NCI-H2196 treated with DMSO at 0.1 percent for 48 hours (cell line): ENCODE measurements around the gene CFAP299.

Experiments
- DNase-seq: peaks from one replicate; lab custom pipeline; 2025; ENCODE audit not compliant: unreplicated experiment; lab: John Stamatoyannopoulos, UW

The CFAP299 gene

DNA sequence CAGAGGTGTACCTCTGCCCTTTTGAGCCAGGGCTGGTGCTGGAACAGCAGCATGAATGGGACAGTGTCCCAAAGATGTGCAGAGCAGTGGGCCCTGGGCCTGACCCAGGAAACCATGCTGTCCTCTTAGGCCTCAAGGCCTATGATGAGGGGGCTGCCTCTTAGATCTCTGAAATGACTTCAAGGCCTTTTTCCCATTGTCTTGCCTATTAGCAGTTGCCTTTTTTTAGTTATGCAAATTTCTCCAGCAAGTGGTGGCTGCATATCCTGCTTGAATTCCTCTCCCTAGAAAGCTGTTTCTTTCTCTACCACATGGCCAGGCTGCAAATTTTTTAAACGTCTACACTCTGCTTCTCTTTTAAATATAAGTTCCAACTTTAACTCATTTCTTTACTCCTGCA, 160.3 kb downstream of the CFAP299 start:
- DNase-seq: no peak

DNA sequence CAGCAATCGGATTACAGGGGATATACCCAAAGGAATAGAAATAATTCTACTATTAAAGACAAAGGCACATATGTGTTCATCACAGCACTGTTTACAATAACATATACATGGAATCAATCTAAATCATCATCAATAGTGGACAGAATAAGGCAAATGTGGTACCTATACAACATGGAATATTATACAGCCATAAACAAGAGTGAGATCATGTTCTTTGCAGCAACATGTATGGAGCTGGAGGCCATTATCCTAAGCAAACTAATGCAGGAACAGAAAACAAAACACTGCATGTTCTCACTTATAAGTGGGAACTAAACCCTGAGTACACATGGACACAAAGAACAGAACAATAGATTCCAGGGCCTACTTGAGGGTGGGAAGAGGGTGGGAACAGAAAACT, 163.2 kb downstream of the CFAP299 start:
- DNase-seq: no peak

- no peak for DNase-seq
These were observed 165.1 kb downstream of the CFAP299 start for GRCh38 chr4:80500613-80501012.

DNA sequence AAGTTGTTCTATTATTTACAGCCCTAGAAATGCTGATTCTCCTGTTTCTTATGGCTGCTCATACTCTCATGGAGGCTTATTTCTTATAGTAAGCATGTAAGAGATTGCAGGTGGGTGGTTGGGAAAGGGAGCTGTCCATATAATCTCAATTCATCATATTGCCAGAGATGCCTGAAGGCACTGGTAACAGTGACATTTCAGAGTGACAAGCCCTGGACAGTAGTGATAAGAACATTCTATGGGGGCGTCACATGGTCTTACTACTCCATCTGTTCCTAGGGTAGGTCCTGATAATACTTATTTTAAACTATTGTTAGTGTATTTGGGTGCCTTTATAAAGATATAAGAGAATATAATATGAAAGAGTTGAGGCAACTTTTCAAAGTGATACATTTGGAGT, 171.5 kb downstream of the CFAP299 start:
- no peak for DNase-seq

GRCh38 chr4:80507507-80507906, 172.0 kb downstream of the CFAP299 start:
- DNase-seq: no peak

DNA sequence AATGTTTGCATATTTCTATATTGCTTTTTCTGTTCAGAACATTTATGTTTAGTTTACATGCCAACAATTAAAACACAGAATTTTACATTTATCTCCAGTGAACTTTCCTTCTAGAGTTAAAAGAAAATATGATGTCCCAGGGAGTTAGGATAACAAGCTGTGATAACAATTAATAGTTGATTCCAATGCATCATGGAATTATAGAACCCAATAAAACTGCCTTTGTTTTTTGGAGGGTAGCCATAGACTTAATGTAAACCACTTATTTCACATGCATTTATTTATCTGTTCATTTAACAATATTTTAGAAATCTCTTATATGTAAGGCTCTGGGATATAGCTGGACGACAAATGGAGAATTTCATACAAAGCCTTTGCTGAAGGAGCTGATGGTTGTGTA, 180.0 kb downstream of the CFAP299 start:
- DNase-seq: no peak

DNA sequence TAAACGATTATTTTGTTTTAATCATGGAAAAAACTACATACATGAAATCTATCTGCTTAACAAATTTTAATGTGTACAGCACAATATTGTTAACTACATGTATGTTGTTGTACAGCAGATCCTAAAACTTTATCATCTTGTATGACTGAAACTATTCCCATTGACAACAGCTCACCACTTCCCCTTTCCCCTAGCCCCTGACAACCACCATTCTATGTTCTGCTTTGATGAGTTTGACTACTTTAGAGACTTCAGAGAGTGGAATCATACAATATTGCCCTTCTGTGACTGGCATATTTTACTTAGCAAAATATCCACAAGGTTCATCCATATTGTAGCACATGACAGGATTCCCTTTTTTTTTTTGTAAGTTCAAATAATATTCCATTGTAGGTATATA, 185.9 kb downstream of the CFAP299 start:
- no peak for DNase-seq

DNA sequence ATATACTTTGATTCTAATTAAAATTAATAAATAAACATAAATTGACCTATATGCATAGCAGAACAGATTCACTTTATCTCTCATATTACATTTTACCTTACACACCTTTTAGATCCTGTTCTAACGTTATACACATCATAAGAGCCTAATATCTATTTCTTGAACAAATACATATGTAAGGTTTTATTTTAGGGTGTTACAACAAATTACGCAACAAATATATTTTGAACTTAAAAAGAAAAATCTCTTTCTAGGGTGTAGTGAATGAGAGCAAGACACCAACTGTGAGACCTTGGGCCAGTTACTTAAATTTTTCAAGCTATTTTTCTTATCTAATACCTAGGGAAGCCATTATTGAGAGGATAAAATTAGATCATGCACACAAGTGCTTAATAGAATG, 191.2 kb downstream of the CFAP299 start:
- DNase-seq: no peak

GRCh38 chr4:80529026-80529425, 193.5 kb downstream of the CFAP299 start:
- no peak for DNase-seq

DNA sequence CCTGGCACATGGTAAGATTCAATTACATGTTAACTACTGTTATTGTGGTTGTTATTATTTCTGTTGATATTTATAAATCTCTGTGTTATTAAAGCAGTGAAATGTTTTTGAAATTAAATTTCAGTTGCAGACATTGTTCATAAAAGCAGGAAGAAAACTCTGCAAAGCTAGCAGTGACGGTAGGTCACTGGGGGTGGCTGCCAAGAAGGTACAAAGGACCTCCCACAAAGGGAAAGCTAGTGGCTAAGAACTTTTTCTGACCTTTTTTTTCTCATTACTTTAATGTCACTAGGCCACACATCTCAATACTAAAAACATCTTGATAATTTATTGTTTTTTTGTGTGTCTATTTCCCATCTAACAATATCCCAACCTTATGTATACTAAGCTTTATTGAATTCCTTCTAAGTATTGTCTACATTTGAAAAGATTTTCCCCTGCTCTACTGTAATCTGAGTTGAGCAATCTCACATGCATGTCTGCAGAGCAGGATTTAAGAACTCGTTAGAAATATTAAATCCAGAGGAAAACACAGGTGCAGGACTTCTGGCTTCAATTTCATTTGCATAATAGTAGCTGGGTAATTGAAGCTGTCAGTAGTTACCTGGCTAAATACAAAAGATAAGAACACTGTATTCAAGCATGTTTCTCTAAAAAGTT, 197.3 kb downstream of the CFAP299 start:
- no peak for DNase-seq

GRCh38 chr4:80535551-80535950, 200.0 kb downstream of the CFAP299 start:
- DNase-seq: no peak

GRCh38 chr4:80538276-80538926, 202.9 kb downstream of the CFAP299 start:
- DNase-seq: no peak

DNA sequence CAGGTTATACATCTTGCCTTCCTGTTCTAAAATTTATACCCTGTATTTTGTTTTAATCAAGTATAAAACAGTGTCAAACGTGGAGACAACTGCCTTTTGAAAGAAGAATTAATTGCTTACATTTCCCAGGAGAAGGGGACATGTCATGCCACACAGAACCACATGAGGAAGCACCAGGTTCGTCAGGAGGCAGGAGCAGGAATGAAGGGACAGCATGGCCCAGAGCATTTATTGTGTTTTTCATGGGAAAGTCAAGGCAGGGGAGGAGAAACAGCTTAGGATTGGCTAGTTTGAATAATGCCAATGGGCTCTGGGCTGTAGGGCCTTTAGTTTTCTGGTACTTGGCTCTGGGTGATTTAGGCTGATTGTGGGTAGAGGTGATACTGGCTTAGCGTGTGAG, 203.7 kb downstream of the CFAP299 start:
- no peak for DNase-seq

DNA sequence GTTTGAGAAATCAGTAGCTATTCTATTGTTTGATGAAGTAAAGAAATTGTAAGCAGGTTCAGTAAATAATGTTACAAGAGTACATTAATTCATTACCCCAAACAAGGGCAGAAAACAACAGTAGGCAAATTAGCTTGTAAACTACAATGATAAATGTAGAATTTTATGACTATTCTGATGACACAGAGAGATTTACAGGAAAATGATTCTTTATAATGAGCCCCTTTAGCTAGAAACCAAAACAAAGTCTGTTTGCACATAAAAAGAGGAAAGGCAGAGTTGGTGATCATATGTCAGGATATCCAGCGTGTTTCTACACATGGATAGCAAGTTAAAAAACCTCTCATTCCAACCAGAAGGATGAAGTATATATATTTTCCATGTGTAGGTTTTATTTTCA, 204.8 kb downstream of the CFAP299 start:
- DNase-seq: no peak

- no peak for DNase-seq
These were observed 205.4 kb downstream of the CFAP299 start for GRCh38 chr4:80540785-80541469.

- no peak for DNase-seq
These were observed 207.2 kb downstream of the CFAP299 start for GRCh38 chr4:80542747-80543146.

DNA sequence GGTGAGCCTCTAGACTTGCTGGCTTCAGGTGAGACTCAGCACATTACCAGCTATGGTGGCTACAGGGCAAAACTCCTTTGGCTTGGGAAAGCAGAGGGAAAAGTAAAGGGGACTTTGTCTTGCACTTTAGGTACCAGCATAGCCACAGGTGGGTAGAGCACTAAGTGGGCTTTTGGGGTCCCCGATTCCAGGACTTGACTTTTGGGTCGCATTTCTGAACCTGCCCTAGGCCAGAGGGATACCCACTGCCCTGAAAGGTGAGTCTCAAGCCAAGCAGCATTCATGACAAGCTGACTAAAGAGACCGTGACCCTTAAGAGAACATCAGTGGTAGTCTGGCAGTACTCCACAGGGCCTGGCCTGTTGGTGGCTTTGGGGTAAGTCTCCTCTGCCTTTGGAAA, 224.8 kb downstream of the CFAP299 start:
- no peak for DNase-seq

- DNase-seq: no peak
These were observed 230.8 kb downstream of the CFAP299 start for GRCh38 chr4:80566203-80566872.

DNA sequence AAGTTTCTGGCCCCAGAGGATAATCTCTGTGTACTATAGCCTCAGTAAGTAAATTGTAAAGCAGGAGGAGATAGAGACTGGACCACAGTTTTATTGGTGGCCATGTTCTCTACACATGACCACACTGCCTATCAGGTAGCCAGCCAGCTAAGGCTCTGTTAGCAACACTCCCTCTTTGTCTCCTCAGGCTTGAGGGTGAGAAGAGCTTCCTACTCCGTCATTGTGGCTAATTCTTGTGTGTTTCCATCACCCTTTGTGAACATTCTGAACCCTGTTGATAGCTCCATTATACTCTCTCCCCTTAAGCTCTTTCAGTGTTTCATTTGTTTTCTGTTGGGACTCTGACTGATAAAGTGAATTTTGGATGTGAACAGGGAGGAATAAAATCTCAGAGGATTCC, 233.4 kb downstream of the CFAP299 start:
- no peak for DNase-seq

GRCh38 chr4:80576796-80577195, 241.3 kb downstream of the CFAP299 start:
- DNase-seq: no peak

- DNase-seq: no peak
These were observed 242.5 kb downstream of the CFAP299 start for GRCh38 chr4:80578001-80578400.

- DNase-seq: no peak
These were observed 250.0 kb downstream of the CFAP299 start for GRCh38 chr4:80585542-80585941.
